HEK293T (cell line): ENCODE data around the gene MSTN.

Source experiments
- ARNT ChIP-seq: fragments of 450-650 bp; IDR thresholded peaks from 2 replicates; pipeline ENCODE4 v1.6.1; 2017; ENCODE audit warnings: mild to moderate bottlenecking
- FOXK2 ChIP-seq: fragments of 450-650 bp; IDR thresholded peaks from 2 replicates; pipeline ENCODE4 v1.6.1; 2016; ENCODE audit warnings: mild to moderate bottlenecking
- NFRKB ChIP-seq: fragments of 450-650 bp; IDR thresholded peaks from 2 replicates; pipeline ENCODE4 v1.6.1; 2016; ENCODE audit warnings: mild to moderate bottlenecking, moderate library complexity
- SP1 ChIP-seq: fragments of 450-650 bp; IDR thresholded peaks from 2 replicates; pipeline ENCODE4 v1.6.1; 2017
- SUZ12 ChIP-seq: fragments of 450-650 bp; IDR thresholded peaks from 2 replicates; pipeline ENCODE4 v1.6.1; 2016; ENCODE audit warnings: mild to moderate bottlenecking

DNA sequence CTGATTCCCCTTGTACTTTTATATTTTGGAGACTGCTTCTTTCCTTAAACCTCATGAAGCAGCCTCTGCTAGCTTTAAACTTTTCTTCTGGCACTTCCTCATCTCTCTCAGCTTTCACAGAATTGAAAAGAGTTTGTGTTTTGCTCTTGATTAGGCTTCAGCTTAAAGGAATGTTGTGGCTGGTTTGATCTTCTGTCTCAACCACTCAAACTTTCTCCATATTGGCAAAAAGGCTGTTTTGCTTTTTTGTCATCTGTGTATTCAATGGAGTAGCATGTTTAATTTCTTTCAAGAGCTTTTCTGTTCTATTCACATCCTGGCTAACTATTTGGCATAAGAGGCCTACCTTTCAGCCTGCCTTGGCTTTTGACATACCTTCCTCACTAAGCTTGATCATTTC lies 36.3 kb upstream of the MSTN start:
- TF ChIP-seq SP1 (no peak), FOXK2 (no peak), SUZ12 (no peak), NFRKB (no peak), ARNT (no peak)
